ENCODE measurements around the gene ZNF184. TPM values are rescaled to one million over a fixed set of nuclear protein-coding genes. Genes with fewer than 3 reads are reported as not detected.

The ZNF184 gene
- total and polyA plus RNA-seq, 9 of the 15 experiments (the other 6 are each of a cell fraction or from before 2014, with no cell fraction given): 7.6 to 22.2 (median 12.8) TPM

DNA sequence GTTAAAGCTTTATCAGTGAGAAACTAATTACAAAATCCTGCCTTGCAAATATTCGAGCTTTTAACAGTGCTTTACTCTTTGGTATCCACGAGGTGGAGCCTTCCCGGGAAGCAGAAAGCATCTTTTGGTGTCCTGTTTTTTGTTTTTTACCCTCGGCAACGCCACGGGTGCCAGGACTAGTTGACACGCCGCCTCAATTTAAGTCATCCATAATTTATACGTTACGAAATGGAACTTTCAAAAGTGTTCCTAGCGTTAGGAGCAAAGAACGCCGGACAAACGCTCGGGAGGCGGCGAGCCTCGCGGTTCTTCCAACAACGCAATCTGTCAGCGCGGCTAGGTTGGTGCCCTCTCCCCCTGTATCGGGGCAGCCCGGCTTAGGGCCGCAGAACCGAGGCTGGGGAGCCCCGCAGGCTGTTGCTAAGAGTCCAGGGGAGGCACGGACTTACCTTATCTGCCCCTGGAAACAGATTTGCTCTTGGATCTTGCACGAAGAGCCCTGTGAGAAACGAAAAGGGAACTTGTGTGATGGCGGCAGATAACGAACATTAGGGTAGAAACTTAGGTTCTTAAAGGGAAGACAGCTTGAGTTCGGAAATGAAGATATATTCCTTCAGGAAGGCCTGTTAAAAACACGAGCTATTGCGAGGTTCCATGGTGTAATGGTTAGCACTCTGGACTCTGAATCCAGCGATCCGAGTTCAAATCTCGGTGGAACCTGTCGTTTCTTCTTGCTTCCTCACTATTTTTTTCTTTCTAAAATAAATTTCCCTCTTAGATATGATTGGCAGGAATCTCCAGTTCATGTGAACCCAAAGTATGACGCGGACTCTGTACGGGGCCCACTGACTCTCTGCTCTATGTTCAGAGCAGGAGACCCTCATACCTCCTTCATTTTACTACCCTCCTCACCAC, 46.2 kb upstream of the ZNF184 start (continued):
- TF ChIP-seq MEIS2 (IDR thresholded peaks at IDR 0.05; ENCODE audit: partially characterized antibody) (peak; percentile 63), XRCC3 (IDR thresholded peaks at IDR 0.05) (no peak), RBFOX2 (IDR thresholded peaks at IDR 0.05; ENCODE audit: low read depth, low read length) (peak; percentile 77), TAF15 (IDR thresholded peaks at IDR 0.05; ENCODE audit: low read depth, low read length) (no peak)
- TF ChIP-seq, protein P1, sequence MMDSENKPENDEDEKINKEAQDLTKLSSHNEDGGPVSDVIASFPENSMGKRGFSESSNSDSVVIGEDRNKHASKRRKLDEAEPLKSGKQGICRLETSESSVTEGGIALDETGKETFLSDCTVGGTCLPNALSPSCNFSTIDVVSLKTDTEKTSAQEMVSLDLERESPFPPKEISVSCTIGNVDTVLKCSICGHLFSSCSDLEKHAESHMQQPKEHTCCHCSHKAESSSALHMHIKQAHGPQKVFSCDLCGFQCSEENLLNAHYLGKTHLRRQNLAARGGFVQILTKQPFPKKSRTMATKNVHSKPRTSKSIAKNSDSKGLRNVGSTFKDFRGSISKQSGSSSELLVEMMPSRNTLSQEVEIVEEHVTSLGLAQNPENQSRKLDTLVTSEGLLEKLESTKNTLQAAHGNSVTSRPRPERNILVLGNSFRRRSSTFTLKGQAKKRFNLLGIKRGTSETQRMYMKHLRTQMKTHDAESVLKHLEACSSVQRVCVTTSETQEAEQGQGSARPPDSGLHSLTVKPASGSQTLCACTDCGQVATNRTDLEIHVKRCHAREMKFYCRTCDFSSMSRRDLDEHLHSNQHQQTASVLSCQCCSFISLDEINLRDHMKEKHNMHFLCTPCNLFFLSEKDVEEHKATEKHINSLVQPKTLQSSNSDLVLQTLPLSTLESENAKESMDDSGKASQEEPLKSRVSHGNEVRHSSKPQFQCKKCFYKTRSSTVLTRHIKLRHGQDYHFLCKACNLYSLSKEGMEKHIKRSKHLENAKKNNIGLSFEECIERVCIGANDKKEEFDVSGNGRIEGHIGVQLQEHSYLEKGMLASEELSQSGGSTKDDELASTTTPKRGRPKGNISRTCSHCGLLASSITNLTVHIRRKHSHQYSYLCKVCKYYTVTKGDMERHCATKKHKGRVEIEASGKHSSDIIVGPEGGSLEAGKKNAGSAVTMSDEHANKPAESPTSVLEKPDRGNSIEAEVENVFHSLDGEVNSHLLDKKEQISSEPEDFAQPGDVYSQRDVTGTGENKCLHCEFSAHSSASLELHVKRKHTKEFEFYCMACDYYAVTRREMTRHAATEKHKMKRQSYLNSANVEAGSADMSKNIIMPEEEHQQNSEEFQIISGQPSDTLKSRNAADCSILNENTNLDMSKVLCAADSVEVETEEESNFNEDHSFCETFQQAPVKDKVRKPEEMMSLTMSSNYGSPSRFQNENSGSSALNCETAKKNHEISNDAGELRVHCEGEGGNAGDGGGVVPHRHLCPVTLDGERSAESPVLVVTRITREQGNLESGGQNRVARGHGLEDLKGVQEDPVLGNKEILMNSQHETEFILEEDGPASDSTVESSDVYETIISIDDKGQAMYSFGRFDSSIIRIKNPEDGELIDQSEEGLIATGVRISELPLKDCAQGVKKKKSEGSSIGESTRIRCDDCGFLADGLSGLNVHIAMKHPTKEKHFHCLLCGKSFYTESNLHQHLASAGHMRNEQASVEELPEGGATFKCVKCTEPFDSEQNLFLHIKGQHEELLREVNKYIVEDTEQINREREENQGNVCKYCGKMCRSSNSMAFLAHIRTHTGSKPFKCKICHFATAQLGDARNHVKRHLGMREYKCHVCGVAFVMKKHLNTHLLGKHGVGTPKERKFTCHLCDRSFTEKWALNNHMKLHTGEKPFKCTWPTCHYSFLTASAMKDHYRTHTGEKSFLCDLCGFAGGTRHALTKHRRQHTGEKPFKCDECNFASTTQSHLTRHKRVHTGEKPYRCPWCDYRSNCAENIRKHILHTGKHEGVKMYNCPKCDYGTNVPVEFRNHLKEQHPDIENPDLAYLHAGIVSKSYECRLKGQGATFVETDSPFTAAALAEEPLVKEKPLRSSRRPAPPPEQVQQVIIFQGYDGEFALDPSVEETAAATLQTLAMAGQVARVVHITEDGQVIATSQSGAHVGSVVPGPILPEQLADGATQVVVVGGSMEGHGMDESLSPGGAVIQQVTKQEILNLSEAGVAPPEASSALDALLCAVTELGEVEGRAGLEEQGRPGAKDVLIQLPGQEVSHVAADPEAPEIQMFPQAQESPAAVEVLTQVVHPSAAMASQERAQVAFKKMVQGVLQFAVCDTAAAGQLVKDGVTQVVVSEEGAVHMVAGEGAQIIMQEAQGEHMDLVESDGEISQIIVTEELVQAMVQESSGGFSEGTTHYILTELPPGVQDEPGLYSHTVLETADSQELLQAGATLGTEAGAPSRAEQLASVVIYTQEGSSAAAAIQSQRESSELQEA (IDR thresholded peaks at IDR 0.05; ENCODE audit: low read depth): peak; percentile 76
- TF ChIP-seq, protein P2, sequence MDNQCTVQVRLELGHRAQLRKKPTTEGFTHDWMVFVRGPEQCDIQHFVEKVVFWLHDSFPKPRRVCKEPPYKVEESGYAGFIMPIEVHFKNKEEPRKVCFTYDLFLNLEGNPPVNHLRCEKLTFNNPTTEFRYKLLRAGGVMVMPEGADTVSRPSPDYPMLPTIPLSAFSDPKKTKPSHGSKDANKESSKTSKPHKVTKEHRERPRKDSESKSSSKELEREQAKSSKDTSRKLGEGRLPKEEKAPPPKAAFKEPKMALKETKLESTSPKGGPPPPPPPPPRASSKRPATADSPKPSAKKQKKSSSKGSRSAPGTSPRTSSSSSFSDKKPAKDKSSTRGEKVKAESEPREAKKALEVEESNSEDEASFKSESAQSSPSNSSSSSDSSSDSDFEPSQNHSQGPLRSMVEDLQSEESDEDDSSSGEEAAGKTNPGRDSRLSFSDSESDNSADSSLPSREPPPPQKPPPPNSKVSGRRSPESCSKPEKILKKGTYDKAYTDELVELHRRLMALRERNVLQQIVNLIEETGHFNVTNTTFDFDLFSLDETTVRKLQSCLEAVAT (IDR thresholded peaks at IDR 0.05): peak; percentile 18 to 41; a peak in 1 of 4 replicates
- TF ChIP-seq, protein P3, sequence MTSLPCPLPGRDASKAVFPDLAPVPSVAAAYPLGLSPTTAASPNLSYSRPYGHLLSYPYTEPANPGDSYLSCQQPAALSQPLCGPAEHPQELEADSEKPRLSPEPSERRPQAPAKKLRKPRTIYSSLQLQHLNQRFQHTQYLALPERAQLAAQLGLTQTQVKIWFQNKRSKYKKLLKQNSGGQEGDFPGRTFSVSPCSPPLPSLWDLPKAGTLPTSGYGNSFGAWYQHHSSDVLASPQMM (CRISPR knock-in tag; IDR thresholded peaks at IDR 0.05): no peak
- TF ChIP-seq, protein P4, sequence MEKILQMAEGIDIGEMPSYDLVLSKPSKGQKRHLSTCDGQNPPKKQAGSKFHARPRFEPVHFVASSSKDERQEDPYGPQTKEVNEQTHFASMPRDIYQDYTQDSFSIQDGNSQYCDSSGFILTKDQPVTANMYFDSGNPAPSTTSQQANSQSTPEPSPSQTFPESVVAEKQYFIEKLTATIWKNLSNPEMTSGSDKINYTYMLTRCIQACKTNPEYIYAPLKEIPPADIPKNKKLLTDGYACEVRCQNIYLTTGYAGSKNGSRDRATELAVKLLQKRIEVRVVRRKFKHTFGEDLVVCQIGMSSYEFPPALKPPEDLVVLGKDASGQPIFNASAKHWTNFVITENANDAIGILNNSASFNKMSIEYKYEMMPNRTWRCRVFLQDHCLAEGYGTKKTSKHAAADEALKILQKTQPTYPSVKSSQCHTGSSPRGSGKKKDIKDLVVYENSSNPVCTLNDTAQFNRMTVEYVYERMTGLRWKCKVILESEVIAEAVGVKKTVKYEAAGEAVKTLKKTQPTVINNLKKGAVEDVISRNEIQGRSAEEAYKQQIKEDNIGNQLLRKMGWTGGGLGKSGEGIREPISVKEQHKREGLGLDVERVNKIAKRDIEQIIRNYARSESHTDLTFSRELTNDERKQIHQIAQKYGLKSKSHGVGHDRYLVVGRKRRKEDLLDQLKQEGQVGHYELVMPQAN (IDR thresholded peaks at IDR 0.05; ENCODE audit: borderline replicate concordance): peak; percentile 43; the same call in 1 of the 2 replicates

All from K562 (cell line).